ENCODE data around the gene PTPRB. TPM values are rescaled to one million over a fixed set of nuclear protein-coding genes. Genes with fewer than 3 reads are reported as not detected.
A peak's percentile ranks its signal among the peaks of the same experiment; 100 is the strongest.

The PTPRB gene
- total RNA-seq, 2 donors from 2014 or later: 22.0 to 26.1 TPM

GRCh38 chr12:70576341-70577282 is 60.6 kb downstream of the PTPRB start:
- Histone ChIP-seq H3K4me3 (no peak overlapping the region), H3K36me3 (peaks cover 4% of the 10 kb centered on the region), H3K27me3 (no peaks in the 10 kb centered on the region), H3K4me1 (peaks cover 0 to 7% of the 10 kb centered on the region in 2 donors), H3K27ac (no peak overlapping the region), H3K9me3 (no peaks in the 10 kb centered on the region)
- TF ChIP-seq CTCF (IDR thresholded peaks at IDR 0.05): peak; percentile 64 to 84
- no peak for DNase-seq (ENCODE audit: low spot score)

- DNase-seq (ENCODE audit: low spot score): no peak
- H3K4me3 ChIP-seq: no peak overlapping the region
- no peaks in the 10 kb centered on the region for H3K9me3 ChIP-seq
- H3K27me3 ChIP-seq: no peaks in the 10 kb centered on the region
- H3K4me1 ChIP-seq: peaks cover 0 to 2% of the 10 kb centered on the region in 2 donors
- no peak overlapping the region for H3K27ac ChIP-seq
- peaks cover 12% of the 10 kb centered on the region for H3K36me3 ChIP-seq
- no peak for TF ChIP-seq CTCF (IDR thresholded peaks at IDR 0.05)
Observed at GRCh38 chr12:70571705-70572268, 65.4 kb downstream of the PTPRB start.

- no peaks in the 10 kb centered on the region for H3K4me1 ChIP-seq
- no peaks in the 10 kb centered on the region for H3K9me3 ChIP-seq
- no peak overlapping the region for H3K27ac ChIP-seq
- H3K27me3 ChIP-seq: no peaks in the 10 kb centered on the region
- no peak for DNase-seq (ENCODE audit: low spot score)
- no peak for TF ChIP-seq CTCF (IDR thresholded peaks at IDR 0.05)
- H3K36me3 ChIP-seq: peaks cover 12% of the 10 kb centered on the region
- H3K4me3 ChIP-seq: no peak overlapping the region
Observed at GRCh38 chr12:70571029-70571428, 66.2 kb downstream of the PTPRB start.

- peaks cover 28% of the 10 kb centered on the region for H3K36me3 ChIP-seq
- no peak for TF ChIP-seq CTCF (IDR thresholded peaks at IDR 0.05)
- H3K27ac ChIP-seq: no peak overlapping the region
- H3K9me3 ChIP-seq: no peaks in the 10 kb centered on the region
- DNase-seq (ENCODE audit: low spot score): no peak
- H3K4me3 ChIP-seq: no peak overlapping the region
- H3K4me1 ChIP-seq: no peaks in the 10 kb centered on the region
- H3K27me3 ChIP-seq: no peaks in the 10 kb centered on the region
Observed at GRCh38 chr12:70561550-70561949, 75.7 kb downstream of the PTPRB start.

- Histone ChIP-seq H3K27ac (no peak overlapping the region), H3K9me3 (no peaks in the 10 kb centered on the region), H3K27me3 (no peaks in the 10 kb centered on the region), H3K4me3 (no peak overlapping the region), H3K4me1 (no peaks in the 10 kb centered on the region), H3K36me3 (peaks cover 28% of the 10 kb centered on the region)
- DNase-seq (ENCODE audit: low spot score): no peak
- no peak for TF ChIP-seq CTCF (IDR thresholded peaks at IDR 0.05)
Observed at GRCh38 chr12:70560671-70561070, 76.6 kb downstream of the PTPRB start.
